GM13976 (cell line): ENCODE measurements around the gene KLK12.
A peak's percentile ranks its signal among the peaks of the same experiment; 100 is the strongest.

Source experiments
- DNase-seq: peaks from one replicate; pipeline ENCODE4 v3.0.0; 2012; ENCODE audit warnings: low spot score
- in situ Hi-C: fragments of 300-500 bp; cut with MboI; formaldehyde crosslinking; loops from one replicate; pipeline ENCODE4 v1.12.0; 2022; ENCODE audit warnings: low sequenced_read_pairs, mixed read lengths, inconsistent platforms; ENCODE audit not compliant: unreplicated experiment
- TF ChIP-seq, protein P1 (sequence below): IDR thresholded peaks from 2 replicates; pipeline ENCODE4 v1.5.1; 2012; ENCODE audit warnings: borderline replicate concordance, mild to moderate bottlenecking; ENCODE audit not compliant: insufficient read depth; ENCODE audit errors: extremely low read depth, missing control alignments, control extremely low read depth

The KLK12 gene

DNA sequence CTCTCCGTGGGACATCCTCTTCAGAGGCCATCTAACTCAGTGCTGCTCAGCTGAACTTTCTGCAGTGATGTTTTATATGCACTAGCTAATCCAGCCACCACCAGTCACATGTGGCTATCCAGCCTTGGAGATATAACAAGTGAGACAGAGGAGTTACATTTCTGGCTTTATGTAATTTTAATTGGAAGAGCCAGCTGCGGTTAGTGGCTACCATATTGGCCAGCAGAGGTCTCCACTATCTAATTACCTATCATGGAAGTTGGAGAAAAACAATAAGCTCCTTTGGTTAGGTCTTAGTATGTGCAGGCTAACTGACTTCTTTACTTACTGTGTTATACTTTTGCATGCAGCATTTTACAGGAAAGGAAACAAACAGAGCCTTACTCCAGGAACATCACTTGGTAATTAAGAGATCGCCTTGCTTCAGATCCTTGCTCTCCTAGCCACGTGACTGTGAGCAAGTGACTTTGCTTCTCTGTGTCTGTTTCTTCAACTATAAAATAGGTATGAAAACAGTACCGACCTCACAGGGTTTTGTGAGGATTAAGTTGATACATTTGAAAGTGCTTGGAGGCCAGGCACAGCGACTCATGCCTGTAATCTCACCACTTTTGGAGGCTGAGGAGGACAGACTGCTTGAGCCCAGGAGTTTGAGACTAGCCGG, 13.7 kb downstream of the KLK12 start:
- TF ChIP-seq, protein P1, sequence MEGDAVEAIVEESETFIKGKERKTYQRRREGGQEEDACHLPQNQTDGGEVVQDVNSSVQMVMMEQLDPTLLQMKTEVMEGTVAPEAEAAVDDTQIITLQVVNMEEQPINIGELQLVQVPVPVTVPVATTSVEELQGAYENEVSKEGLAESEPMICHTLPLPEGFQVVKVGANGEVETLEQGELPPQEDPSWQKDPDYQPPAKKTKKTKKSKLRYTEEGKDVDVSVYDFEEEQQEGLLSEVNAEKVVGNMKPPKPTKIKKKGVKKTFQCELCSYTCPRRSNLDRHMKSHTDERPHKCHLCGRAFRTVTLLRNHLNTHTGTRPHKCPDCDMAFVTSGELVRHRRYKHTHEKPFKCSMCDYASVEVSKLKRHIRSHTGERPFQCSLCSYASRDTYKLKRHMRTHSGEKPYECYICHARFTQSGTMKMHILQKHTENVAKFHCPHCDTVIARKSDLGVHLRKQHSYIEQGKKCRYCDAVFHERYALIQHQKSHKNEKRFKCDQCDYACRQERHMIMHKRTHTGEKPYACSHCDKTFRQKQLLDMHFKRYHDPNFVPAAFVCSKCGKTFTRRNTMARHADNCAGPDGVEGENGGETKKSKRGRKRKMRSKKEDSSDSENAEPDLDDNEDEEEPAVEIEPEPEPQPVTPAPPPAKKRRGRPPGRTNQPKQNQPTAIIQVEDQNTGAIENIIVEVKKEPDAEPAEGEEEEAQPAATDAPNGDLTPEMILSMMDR, result peak; percentile 57
- in situ Hi-C loops, result no loop called here

DNA sequence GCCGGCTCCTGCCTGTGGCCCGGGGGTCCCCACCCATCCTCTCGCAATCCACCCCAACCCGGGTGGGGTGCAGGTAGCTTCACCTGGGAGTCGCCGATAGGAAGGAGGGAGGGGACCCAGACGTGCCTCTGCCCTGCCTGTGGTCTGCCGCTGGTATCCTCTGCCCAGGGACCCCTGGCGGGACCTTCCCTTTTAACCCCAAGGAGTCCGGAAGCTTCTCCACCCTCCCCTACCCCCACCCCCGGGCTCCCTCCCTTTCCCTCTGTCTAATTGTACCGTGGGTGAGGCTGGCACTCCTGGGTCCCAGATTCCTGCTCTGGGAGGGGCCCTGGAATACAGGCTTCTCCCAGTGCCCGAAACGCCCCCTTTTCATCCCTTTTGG, 15.3 kb downstream of the KLK12 start, which contains the start of gene KLK10:
Gene KLK10 (minus strand): TSS at position 166 of the 382 bp plus-strand sequence. CDS start 579 bp downstream, outside the sequence.
- no peak for DNase-seq
- in situ Hi-C loops, result no loop called here
- TF ChIP-seq, protein P1, result no peak

More for the DNA sequence above, 13.7 kb downstream of the KLK12 start:
- no peak for DNase-seq

DNA sequence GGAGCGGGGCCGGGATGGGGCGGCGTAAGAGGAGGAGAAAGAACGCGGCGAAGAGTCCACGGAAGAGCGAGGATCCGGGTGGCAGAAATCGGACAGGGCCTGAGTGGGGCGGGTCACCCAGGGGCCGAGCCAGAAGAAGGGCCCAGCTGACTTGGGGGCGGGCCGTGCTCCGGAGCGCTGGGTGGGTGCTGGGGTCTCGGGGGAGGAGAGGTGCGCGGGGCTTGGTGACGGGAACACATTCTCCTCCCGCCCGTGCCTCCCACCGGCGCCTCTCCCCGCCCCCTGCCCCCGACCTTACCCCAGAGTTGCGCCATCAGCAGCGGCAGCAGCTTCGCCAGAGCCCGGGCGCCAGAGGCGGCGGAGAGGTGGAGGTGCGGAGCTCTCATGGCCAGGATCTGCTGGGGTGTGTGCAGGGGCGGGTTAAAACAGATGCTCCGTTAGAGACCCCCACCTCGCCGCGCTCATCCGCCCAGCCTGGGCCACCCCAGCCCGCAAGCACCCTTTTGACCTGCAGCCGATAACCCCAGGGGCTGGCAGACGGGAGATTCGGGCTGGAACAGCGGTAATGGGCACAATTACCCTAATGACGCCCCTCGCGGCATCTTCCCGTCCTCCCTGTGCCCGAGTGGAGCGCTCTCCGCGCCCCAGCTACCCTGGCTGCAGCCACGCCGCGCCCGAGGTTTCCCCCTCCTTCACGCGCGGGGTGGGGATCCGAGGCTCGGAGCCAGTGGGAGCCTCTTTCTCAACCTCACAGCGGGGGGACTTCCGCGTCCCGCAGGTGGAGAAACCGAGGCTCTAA, 15.9 kb downstream of the KLK12 start:
- DNase-seq, result no peak
- TF ChIP-seq, protein P1, result no peak
- in situ Hi-C loops, result no loop called here

DNA sequence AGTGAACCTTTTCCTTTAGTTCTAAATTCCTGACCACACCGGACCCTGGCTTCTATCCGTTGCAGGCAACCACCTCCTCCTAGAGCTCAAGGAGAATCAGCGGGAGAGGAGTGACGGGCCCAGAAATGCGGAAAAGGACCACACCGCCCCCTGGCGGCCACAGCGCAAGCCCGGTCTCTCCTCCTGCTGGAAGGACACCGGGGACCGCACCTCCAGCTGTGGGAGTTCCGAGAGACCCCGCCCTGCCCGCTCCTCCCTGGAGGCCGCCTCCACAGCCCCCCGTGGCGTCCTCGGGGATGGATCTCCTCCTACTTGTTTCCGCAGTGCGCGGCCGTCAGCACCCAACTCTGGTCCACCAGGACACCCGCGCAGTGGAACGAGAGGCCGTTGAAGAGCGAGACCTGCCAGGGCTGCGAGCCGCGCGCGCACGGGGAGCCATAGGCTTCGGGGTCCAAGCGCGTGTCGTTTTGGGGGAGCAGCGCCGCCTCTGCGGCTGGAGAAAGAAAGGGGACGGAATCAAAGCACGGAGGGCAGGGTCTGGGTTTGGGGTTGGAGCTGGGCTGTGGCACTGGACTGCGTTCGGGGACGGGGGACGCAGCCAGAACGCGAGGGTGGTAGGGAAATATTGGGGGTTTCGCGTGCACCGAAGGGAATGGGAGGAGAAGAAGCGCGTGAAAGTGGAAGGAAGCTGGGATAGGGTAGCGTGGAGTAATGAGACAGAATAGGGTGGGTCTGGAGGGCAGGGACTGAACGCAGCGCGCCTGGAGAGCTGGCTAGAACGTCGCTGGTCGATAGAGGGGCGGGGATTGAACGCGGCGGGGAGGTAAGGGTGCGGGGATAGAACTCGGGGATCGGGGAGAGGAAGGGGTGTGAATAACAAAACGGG, 17.8 kb downstream of the KLK12 start:
- DNase-seq, result peak; percentile 85
- in situ Hi-C loops, result no loop called here
- TF ChIP-seq, protein P1, result peak; percentile 82

DNA sequence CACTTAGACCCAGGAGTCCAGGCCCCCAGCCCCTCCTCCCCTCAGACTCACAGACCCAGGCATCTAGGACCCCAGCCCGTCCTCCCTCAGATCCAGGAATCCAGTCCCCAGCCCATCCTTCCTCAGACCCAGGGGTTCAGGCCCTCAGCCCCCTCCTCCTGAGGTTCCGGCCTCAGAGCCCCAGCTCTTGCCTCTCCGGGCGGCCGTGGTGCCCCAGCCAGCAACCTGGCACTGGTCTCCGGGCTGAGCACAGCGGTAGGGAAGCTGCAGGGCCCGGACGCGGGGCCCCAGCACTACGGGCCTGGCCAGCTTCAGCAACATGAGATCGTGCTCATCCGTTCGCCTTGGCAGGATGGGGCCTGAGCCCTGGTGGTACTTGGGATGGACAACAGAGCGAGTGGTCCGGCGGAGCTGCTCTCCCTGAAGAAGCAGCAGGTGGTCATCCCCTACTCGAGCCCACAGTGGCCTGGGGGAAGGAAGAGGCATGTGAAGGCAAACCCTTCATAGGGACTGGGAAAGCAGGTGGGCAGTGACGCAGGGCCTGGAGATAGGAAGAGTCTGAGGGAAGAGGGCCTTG, 19.0 kb downstream of the KLK12 start:
- TF ChIP-seq, protein P1, result no peak
- in situ Hi-C loops, result no loop called here
- DNase-seq, result no peak

DNA sequence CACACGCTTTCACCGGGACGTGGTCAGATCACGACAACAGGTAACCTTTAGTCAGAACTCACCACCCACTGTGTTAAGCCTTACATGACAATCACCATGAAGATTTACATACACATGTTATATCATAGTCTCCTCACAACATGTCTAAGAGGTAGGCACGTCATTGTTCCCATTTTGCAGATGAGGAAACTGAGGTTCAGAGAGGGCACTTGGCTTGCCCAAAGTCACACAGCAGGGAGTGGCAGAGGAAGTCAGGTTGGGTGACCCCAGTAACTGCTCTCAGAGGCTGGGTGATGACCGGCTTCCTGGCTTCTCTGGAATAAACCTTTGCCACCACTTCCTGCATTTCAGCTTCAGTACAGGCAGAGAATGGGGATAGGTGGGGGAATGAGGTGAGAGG, 20.6 kb downstream of the KLK12 start:
- in situ Hi-C loops, result no loop called here
- TF ChIP-seq, protein P1, result no peak
- DNase-seq, result no peak
